Upper lobe of left lung (tissue), 6 donors: ENCODE results near the gene HINT3. TPM values are rescaled to one million over a fixed set of nuclear protein-coding genes. Genes with fewer than 3 reads are reported as not detected.

Experiments used
- ATAC-seq, 2 donors: fragments of 200-7000 bp; cut with Tn5 transposase; one replicate each; pipeline ENCODE4 v1.9.1; 2022; ENCODE audit warnings: mild to moderate bottlenecking in 2 of 2, moderate library complexity in 2 of 2; ENCODE audit not compliant: low FRiP score in 2 of 2
- DNase-seq, 2 donors: peaks; one replicate each; pipeline ENCODE4 v3.0.0-alpha.2; 2019 to 2020
- H3K27ac ChIP-seq, 4 donors: fragments of 200-600 bp; sonication (generic); one replicate each; pipeline ENCODE4 v1.5.1; 2016 to 2019
- H3K27me3 ChIP-seq, 4 donors: fragments of 200-600 bp; sonication (generic); one replicate each; pipeline ENCODE4 v1.5.1; 2017 to 2019
- H3K36me3 ChIP-seq, 4 donors: fragments of 200-600 bp; sonication (generic); one replicate each; pipeline ENCODE4 v1.5.1; 2016 to 2019
- H3K4me1 ChIP-seq, 4 donors: fragments of 200-600 bp; sonication (generic); one replicate each; pipeline ENCODE4 v1.5.1; 2018 to 2019
- H3K4me3 ChIP-seq, 4 donors: fragments of 200-600 bp; sonication (generic); one replicate each; pipeline ENCODE4 v1.5.1; 2017 to 2019; ENCODE audit warnings: mild to moderate bottlenecking in 2 of 4, moderate library complexity in 1 of 4
- H3K9me3 ChIP-seq, 4 donors: fragments of 200-600 bp; sonication (generic); one replicate each; pipeline ENCODE4 v1.5.1; 2018 to 2019
- EP300 ChIP-seq, 4 donors: sonication (generic); formaldehyde crosslinking; IDR thresholded peaks; one replicate each; pipeline ENCODE4 v1.5.1; 2017; ENCODE audit warnings: antibody characterized with exemption in 4 of 4, control low read depth in 2 of 4
- POLR2A ChIP-seq, 4 donors: fragments of 450-650 bp; IDR thresholded peaks; one replicate each; pipeline ENCODE4 v1.5.1; 2016 to 2017; ENCODE audit warnings: antibody characterized with exemption in 4 of 4, mild to moderate bottlenecking in 2 of 4
- POLR2AphosphoS5 ChIP-seq, 2 donors: sonication (generic); formaldehyde crosslinking; IDR thresholded peaks; one replicate each; pipeline ENCODE4 v1.5.1; 2017; ENCODE audit warnings: antibody characterized with exemption in 2 of 2
- WGBS, 2 donors: methylation state at CpG; one replicate each; pipeline ENCODE4 v1.1.5; 2017 to 2018; 5-methylcytosine and 5-hydroxymethylcytosine counted together
- total RNA-seq, 6 donors: library from RNA; depleted of rRNA in 4 of 6; stranded (reverse); fragments of >200 nt in 4 of 6; gene quantifications; one replicate each; pipeline versions ENCODE4 v1.1.0 to v1.2.1, GENCODE V29; 2016 to 2021
- TF ChIP-seq, protein P1 (sequence below), 6 experiments: fragments of 450-650 bp in 4 of 6; fragments of 200-600 bp in 2 of 6; sonication (generic) in 2 of 6; IDR thresholded peaks; one replicate each; pipeline ENCODE4 v1.5.1; 2016 to 2019; ENCODE audit warnings: antibody characterized with exemption in 6 of 6
- donor health status: DM: no; HTN: no; CAD: no; lungs with moderate emphysema.
- donor health status: DM: no; HTN: yes; CAD: no; lungs with severe emphysema.

The HINT3 gene
- total RNA-seq, 6 donors from 2014 or later, result 16.8 to 35.8 (median 25.2) TPM

DNA sequence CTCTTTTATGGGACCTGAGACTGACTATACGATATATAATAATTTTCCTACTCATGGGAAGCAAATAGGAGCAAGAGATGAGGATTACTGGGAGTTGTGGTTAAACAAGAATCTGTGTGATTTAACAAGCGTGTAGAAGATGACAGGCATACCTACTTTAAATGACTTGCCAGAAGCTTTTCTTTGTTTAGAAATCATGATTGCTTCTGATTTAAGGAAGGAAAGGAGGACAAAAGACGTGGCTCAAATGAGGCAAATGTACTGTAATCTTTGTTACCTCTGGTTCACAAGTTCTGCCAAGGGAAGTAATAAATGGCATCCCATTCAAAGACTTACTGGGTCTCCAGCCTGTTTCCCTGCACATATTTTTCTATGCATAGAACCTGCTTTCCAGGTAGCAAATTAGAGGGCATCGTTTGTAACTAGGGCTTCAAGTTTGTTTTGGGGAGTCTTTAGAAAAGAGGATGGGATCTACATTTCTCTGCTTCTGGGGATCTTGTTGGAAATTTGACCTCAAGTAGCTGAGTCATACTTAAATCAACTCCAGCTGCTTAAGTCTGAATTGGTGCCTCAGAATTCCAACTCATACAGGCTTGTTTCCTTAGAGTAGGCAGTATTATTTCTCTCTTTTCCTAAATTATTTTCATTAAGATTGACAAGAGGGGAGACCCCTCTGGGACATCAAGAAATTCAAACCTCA, 26.8 kb downstream of the HINT3 start:
- Histone ChIP-seq H3K4me3 (no peak overlapping the region), H3K27me3 (no peaks in the 10 kb centered on the region), H3K9me3 (no peaks in the 10 kb centered on the region), H3K27ac (no peak overlapping the region), H3K4me1 (peaks cover 14 to 19% (median 17%) of the 10 kb centered on the region in 4 donors), H3K36me3 (peaks cover 0 to 6% (median 0%) of the 10 kb centered on the region in 4 donors)
- no peak for ATAC-seq
- TF ChIP-seq, protein P1, sequence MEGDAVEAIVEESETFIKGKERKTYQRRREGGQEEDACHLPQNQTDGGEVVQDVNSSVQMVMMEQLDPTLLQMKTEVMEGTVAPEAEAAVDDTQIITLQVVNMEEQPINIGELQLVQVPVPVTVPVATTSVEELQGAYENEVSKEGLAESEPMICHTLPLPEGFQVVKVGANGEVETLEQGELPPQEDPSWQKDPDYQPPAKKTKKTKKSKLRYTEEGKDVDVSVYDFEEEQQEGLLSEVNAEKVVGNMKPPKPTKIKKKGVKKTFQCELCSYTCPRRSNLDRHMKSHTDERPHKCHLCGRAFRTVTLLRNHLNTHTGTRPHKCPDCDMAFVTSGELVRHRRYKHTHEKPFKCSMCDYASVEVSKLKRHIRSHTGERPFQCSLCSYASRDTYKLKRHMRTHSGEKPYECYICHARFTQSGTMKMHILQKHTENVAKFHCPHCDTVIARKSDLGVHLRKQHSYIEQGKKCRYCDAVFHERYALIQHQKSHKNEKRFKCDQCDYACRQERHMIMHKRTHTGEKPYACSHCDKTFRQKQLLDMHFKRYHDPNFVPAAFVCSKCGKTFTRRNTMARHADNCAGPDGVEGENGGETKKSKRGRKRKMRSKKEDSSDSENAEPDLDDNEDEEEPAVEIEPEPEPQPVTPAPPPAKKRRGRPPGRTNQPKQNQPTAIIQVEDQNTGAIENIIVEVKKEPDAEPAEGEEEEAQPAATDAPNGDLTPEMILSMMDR (IDR thresholded peaks at IDR 0.05), result no peak
- no peak for TF ChIP-seq EP300 (IDR thresholded peaks at IDR 0.05)
- DNase-seq, result no peak
- WGBS, 2 donors, result 60 to 78% methylated on average over 4 of the region's 4 CpGs

DNA sequence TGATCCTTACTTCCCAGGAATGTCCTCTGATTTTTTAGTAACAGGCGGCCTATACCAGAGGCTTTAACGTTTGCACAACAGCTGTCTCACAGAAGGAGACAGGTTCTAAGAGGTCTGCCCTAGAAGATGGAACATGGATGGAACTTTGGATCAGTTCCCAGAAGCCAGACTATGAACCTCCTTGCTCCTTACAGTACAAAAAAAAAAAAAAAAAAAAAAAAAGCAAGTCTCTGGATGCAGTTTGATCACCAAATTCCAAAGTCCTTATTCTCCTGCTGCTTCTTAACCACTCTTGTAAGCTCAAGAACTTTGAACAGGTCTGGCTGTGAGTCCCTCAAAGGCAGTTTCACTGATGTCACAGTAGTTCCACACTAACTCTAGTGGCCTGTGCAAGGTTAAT, 27.7 kb downstream of the HINT3 start:
- Histone ChIP-seq H3K4me3 (no peak overlapping the region), H3K4me1 (peaks cover 14 to 19% (median 17%) of the 10 kb centered on the region in 4 donors), H3K36me3 (peaks cover 0 to 6% (median 0%) of the 10 kb centered on the region in 4 donors), H3K27ac (no peak overlapping the region), H3K9me3 (no peaks in the 10 kb centered on the region), H3K27me3 (no peaks in the 10 kb centered on the region)
- ATAC-seq (no peak), DNase-seq (no peak)
- WGBS, 2 donors, result 75 to 79% methylated on average over 2 of the region's 2 CpGs
- TF ChIP-seq, protein P1 (IDR thresholded peaks at IDR 0.05), result no peak
- TF ChIP-seq POLR2A (IDR thresholded peaks at IDR 0.05) (no peak), EP300 (IDR thresholded peaks at IDR 0.05) (no peak), POLR2AphosphoS5 (IDR thresholded peaks at IDR 0.05) (no peak)

DNA sequence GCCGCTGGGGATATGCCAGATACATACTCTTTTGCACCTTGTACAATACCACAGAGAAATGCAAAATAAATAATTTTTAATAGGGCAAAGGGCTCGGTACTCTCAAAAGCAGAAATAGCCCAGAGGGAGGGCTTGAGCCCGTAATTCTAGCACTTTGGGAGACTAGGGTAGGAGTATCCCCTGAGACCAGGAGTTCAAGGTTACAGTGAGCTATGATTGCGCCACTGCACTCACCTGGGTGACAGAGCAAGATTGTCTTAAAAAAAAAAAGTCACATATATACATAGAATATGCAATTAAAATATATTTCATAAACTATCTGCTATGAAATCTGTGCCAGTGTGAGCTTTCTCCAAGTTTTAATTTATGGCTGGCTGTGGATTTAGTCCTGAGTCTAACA, 29.0 kb downstream of the HINT3 start:
- Histone ChIP-seq H3K27ac (peak overlapping the region in 3 of 4 donors; percentile 67 to 86 (median 78)), H3K27me3 (no peaks in the 10 kb centered on the region), H3K4me3 (peak overlapping the region in 3 of 4 donors; percentile 80 to 89 (median 85)), H3K9me3 (no peaks in the 10 kb centered on the region), H3K36me3 (peaks cover 0 to 4% (median 0%) of the 10 kb centered on the region in 4 donors), H3K4me1 (peaks cover 14 to 19% (median 17%) of the 10 kb centered on the region in 4 donors)
- no peak for DNase-seq
- 74 to 80% methylated on average over 4 of the region's 4 CpGs for WGBS, 2 donors
- TF ChIP-seq POLR2AphosphoS5 (IDR thresholded peaks at IDR 0.05) (no peak), EP300 (IDR thresholded peaks at IDR 0.05) (no peak), POLR2A (IDR thresholded peaks at IDR 0.05) (no peak)
- TF ChIP-seq, protein P1 (IDR thresholded peaks at IDR 0.05), result no peak
- ATAC-seq, result no peak

DNA sequence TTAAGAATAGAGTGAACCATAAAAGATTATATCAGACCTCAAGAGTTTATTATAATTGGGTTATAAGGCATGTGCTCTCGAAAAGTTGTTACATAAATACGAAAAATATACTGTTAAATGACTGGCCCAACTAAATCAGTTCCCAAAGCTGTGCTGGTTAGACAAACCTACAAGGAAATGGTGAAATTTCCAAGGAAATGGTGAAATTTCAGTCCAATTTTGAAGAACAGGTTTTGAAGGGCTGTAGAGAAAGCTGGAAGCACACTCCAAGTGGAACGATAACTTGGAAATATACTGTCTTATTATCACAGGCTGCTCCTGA, 29.4 kb downstream of the HINT3 start:
- ATAC-seq (no peak), DNase-seq (no peak)
- Histone ChIP-seq H3K27ac (peak overlapping the region; percentile 67 to 91 (median 82)), H3K4me3 (peak overlapping the region; percentile 31 to 89 (median 82)), H3K36me3 (peaks cover 0 to 4% (median 0%) of the 10 kb centered on the region in 4 donors), H3K9me3 (no peaks in the 10 kb centered on the region), H3K27me3 (no peaks in the 10 kb centered on the region), H3K4me1 (peaks cover 14 to 19% (median 17%) of the 10 kb centered on the region in 4 donors)
- TF ChIP-seq POLR2AphosphoS5 (IDR thresholded peaks at IDR 0.05) (no peak), POLR2A (IDR thresholded peaks at IDR 0.05) (no peak), EP300 (IDR thresholded peaks at IDR 0.05) (no peak)
- TF ChIP-seq, protein P1 (IDR thresholded peaks at IDR 0.05), result no peak
- 2 to 7% methylated on average over 3 of the region's 3 CpGs for WGBS, 2 donors
